ENCODE measurements around the gene SUPT6H.

GRCh38 chr17:28716740-28717577, 55.0 kb downstream of the SUPT6H start:
- TF ChIP-seq, protein P1, sequence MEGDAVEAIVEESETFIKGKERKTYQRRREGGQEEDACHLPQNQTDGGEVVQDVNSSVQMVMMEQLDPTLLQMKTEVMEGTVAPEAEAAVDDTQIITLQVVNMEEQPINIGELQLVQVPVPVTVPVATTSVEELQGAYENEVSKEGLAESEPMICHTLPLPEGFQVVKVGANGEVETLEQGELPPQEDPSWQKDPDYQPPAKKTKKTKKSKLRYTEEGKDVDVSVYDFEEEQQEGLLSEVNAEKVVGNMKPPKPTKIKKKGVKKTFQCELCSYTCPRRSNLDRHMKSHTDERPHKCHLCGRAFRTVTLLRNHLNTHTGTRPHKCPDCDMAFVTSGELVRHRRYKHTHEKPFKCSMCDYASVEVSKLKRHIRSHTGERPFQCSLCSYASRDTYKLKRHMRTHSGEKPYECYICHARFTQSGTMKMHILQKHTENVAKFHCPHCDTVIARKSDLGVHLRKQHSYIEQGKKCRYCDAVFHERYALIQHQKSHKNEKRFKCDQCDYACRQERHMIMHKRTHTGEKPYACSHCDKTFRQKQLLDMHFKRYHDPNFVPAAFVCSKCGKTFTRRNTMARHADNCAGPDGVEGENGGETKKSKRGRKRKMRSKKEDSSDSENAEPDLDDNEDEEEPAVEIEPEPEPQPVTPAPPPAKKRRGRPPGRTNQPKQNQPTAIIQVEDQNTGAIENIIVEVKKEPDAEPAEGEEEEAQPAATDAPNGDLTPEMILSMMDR (IDR thresholded peaks at IDR 0.05): no peak
- TF ChIP-seq EZH2 (IDR thresholded peaks at IDR 0.05): no peak

Data from neural progenitor cell (in vitro differentiated cells).